AG08396 (cell line): ENCODE data around the gene HOXD9.

Experiments used
- DNase-seq: peaks from one replicate; pipeline ENCODE4 v3.0.0; 2012; ENCODE audit warnings: low spot score, mixed read lengths

The HOXD9 gene

GRCh38 chr2:176169181-176169580, 46.7 kb downstream of the HOXD9 start:
- DNase-seq: no peak

- DNase-seq: no peak
Measured at GRCh38 chr2:176169711-176170110, 47.2 kb downstream of the HOXD9 start.

- DNase-seq: no peak
Measured at GRCh38 chr2:176170602-176171305, 48.2 kb downstream of the HOXD9 start.

GRCh38 chr2:176171351-176172006, 49.0 kb downstream of the HOXD9 start:
- no peak for DNase-seq

GRCh38 chr2:176172007-176172894, 49.7 kb downstream of the HOXD9 start:
- DNase-seq: no peak

GRCh38 chr2:176172895-176173566, 50.5 kb downstream of the HOXD9 start:
- DNase-seq: no peak

- no peak for DNase-seq
Measured at GRCh38 chr2:176173567-176174381, 51.3 kb downstream of the HOXD9 start.

GRCh38 chr2:176174382-176174823, 51.9 kb downstream of the HOXD9 start:
- DNase-seq: no peak
